Prostate gland (tissue), 2 donors: Measurements from ENCODE around the gene HLA-E.

Source experiments
- CTCF ChIP-seq, 4 experiments: fragments of 200-600 bp in 2 of 4; fragments of 450-650 bp in 2 of 4; sonication (generic) in 2 of 4; IDR thresholded peaks; 1 replicate in 3 of 4; 2 replicates in 1 of 4; pipeline ENCODE4 v1.5.1; 2016 to 2019; ENCODE audit warnings: antibody characterized with exemption in 4 of 4, mild to moderate bottlenecking in 2 of 4, moderate library complexity in 2 of 4
- POLR2A ChIP-seq: fragments of 450-650 bp; IDR thresholded peaks from one replicate; pipeline ENCODE4 v1.6.1; 2016; ENCODE audit warnings: antibody characterized with exemption, mild to moderate bottlenecking
- POLR2AphosphoS5 ChIP-seq: sonication (generic); formaldehyde crosslinking; IDR thresholded peaks from one replicate; pipeline ENCODE4 v1.6.1; 2017; ENCODE audit warnings: antibody characterized with exemption

GRCh38 chr6:30511169-30511546 lies 21.8 kb downstream of the HLA-E start:
- no peak for TF ChIP-seq CTCF (IDR thresholded peaks at IDR 0.05)
- no peak for TF ChIP-seq POLR2A
- no peak for TF ChIP-seq POLR2AphosphoS5
